CD4-positive, alpha-beta T cell treated with Interleukin-1 beta for 1 hour (primary cell): ENCODE results near the gene ALG11.
A peak's percentile ranks its signal among the peaks of the same experiment; 100 is the strongest.
"Not testable (repeated sequence)": the region's sequence is repeated elsewhere in the genome, so short reads cannot be mapped to it uniquely, and the experiment has no call there.

ENCODE experiments used
- DNase-seq, 2 donors: peaks; one replicate each; pipeline ENCODE4 v3.0.0-alpha.2; 2020 to 2022

ALG11 gene

DNA sequence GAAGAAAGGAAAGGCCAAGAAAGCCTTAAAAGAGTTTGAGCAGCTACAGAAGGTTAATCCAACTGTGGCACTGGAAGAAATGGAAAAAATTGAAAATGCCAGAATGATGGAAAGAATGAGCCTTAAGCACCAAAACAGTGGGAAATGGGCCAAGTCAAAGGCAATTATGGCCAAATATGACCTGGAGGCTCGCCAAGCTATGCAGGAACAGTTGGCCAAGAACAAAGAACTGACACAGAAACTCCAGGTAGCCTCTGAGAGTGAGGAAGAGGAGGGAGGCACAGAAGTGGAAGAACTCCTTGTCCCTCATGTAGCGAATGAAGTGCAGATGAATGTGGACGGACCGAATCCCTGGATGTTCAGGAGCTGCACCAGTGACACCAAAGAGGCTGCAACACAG is 17.4 kb downstream of the ALG11 start:
- no peak for DNase-seq

DNA sequence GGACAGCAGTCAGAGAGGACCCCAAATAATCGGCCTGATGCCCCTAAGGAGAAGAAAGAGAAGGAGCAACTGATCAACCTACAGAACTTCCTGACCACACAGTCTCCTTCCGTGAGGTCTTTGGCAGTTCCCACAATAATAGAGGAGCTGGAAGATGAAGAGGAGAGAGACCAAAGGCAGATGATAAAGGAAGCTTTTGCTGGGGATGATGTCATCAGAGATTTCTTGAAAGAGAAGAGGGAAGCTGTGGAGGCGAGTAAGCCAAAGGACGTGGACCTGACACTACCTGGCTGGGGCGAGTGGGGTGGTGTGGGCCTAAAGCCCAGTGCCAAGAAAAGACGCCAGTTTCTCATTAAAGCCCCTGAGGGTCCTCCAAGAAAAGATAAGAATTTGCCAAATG is 18.2 kb downstream of the ALG11 start:
- not testable (repeated sequence) for DNase-seq

DNA sequence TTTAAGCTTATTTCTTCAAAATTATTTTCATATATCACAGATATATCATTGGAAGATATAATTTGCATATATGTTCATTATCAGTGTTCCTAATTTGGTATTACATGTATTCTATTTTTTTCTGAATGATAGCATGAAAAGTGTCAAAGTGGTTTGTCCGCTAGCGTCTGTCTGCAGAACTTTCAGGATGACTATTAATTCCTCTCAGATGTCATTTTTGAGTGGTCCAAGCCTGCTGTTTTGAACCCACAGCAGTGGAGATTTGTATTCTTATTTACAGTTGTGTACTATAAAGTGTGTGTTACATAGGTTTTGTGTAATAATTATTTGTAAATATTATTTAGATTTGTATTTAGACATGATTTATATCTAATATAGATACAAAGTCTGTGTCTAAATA is 20.8 kb downstream of the ALG11 start:
- no peak for DNase-seq

DNA sequence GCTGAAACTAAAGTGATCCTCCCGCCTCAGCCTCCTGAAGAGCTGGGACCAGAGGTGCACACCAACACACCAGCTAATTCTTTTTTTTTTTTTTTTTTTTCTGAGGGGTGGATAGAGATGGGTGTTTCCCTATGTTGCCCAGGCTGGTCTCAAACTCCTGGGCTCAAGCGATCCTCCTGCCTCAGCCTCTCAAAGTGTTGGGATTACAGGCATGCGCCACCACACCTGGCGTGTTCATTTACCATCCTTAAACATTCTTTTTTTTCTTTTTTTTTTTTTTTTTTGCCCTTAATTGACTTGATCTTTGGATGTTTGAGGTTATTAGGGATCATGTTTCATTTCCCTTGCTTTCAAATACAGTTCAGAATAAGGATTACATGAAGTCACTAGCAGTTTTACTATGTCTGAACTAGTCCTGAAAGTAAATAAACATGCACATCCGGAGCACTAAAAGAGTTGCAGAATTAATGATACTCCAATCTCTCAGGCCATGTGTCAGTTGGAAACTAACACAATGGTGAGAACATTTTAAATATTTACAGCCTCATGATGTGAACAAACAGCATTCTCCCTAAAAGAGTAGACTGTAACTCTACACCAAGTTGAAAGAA is 22.5 kb downstream of the ALG11 start:
- DNase-seq, result no peak

DNA sequence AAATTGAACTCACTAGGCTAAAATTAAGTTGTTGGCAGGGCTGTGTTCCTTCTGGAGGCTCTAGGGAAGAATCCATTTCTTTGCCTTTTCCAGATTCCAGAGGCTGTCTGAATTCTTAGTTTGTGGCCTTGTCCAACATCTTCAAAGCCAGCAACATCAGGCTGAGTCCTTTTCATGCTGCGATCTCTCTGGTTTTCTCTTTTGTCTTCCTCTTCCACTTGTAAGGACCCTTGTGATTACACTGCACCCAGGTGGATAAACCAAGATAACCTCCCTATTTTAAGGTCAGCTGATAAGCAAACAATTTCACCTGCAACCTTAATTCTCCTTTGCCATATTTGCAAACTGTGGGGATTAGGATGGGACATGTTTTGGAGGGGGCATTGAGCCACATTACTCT is 23.8 kb downstream of the ALG11 start:
- DNase-seq, result no peak

DNA sequence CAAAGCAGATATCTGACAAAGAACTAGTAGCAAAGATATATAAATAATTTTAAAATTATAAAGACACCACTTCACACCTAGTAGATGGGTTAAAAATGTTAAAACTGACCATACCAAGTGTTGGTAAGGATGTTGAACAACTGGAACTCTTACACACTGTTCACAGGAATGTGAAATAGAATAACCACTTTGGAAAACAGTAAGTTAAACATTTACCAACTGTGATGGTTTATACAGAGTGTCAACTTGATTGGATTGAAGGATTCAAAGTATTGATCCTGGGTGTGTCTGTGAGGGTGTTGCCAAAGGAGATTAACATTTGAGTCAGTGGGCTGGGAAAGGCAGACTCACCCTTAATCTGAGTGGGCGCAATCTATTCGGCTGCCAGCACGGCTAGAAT is 31.5 kb downstream of the ALG11 start:
- DNase-seq, result no peak

DNA sequence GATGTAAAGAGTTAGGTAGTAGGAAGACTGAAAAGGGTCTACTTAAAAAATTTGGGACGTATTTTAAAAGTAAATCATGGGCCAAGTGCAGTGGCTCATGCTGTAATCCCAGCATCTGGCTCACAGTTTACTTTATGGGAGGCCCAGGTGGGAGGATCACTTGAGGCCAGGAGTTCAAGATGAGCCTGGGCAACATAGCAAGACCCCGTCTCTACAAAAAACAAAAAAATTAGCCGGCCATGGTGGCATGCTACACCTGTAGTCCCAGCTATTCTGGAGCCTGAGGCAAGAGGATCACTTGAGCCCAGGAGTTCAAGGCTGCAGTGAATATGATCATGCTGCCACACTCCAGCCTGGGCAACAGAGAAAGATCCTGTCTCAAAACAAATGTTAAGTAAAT is 35.3 kb downstream of the ALG11 start:
- DNase-seq, result no peak

DNA sequence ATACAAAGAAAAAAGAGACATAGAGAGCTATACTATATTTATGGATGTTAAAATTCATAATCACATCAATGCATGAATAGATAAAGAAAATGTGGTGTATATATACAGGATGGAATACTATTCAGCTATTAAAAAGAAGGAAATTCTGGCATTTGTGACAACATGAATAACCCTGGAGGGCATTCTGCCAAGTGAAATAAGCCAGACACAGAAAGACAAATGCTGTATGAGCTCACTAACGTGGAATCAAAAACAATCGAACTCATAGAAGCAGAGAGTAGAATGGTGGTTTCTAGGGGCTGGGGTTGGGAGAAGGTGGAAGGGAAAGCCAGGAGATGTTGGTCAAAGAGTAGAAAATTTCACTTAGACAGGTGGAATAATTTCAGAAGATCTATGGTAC is 36.3 kb downstream of the ALG11 start:
- no peak for DNase-seq

DNA sequence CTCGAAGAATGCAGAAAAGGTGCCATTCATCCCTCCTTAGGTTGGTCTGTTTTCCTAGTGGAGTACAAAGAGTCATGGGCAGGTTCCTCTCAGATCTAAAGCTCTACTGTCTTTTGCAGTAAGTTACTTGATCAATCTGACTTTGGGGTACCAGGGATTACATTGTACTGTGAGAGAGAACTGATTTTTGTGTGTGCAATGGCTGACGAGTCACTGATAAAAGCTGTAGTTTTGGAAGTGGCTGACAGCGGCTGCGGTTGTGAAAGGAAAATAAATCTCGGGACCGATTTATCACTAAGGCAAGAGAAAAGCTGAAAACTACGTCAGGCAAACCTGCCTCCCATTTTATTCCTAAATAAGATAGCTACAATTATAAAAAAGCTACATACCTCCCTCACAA is 39.2 kb downstream of the ALG11 start:
- no peak for DNase-seq

DNA sequence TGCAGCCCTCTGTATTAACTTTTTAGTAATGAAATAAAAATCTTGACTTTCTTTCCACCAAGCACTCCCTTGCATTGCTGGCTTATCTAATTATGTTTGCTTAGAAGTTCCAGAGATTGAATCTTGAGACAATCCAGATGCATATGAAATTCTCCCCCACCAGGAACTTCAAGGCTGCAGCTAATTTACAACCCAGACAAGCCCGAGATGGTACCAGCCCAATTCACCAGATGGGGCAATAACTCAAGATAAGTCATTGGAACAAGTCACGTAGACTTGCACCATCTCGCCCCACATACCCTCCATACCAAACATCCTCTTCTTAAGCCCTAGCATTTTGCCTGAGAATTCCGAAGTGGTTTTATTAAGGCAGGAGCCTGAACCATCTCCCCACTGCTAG is 41.3 kb downstream of the ALG11 start:
- no peak for DNase-seq

DNA sequence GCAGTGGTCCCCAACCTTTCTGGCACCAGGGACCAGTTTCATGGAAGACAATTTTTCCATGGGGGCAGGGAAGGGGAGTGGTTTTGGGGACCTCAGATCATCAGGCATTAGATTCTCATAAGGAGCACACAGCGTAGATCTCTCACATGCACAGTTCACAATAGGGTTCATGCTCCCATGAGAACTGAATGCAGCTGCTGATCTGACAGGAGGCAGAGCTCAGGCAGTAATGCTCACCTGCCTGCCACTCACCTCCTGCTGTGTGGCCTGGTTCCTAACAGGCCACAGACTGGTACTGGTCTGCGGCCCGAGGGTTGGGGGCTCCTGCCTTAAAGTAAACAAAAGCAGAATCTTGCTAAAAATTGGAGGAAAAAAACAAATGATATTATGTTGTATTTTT is 48.9 kb downstream of the ALG11 start:
- not testable (repeated sequence) for DNase-seq

DNA sequence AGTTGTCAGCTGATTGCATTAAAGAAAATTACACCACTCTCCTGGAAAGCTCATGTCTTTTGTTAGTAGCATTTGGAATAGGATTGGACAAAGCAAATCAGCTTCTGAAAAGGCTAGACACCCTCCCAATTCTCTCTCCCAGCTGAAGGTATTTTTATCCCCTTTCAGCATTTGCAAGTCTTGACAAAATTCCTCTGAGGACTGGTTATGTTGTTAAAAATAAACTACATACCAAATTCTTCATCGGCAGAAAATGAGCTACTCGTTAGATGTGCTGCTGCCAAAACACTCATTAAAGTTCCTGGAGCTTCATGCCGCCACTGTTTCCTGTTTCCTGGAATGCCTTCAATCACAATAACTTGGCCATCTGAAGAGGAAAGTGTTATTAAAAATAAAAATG is 49.4 kb downstream of the ALG11 start:
- DNase-seq, result no peak

DNA sequence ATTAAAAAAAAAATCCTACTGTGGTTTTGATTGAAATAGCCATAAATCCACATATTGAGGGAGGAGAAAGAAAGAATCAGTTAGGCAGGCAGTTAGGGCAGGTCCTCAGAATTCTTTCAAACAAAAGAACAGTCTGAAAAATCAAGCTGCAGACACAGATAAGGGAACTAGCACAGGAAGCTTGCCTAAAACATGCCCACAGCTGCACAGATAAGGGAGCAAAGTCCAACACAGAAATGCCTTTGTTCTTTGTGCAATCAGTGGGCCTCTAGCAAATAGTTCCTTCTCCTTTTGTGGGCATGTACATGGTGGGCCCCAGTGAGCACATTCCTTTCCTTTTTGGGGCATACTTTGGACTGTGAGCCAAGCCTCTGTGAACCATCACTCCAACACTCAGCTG is 55.0 kb downstream of the ALG11 start:
- no peak for DNase-seq

DNA sequence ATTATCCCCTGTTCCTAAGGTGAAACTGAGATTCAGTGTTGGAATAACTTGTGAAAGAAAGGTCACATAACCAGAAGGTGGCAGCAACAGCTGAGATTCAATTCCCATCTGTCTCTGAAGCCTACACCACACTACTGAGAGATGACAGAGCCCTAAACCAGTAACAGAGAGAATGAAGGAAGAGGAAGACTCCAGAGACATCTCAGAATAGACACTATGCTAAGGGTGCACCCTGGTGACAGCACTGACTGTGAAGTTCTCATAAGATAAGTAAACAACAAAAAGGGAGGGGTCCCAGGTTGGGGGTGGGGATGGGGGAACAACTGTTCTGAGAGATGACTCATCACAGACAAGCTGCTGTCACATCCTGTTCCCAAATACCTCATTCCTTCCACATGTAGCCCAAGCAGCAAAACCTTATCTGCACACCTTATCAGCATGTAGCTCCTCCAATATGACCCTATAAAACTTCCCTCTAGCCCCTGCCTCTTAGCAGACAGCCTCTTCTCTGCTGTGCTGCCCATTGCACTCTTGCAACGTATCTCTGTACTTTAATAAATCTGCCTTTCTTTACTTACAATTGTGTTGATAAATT is 58.8 kb downstream of the ALG11 start:
- DNase-seq, result peak in 1 of 2 donors; percentile 3
